Liver (tissue), 9 donors: ENCODE data around the gene DMD. TPM values are rescaled to one million over a fixed set of nuclear protein-coding genes. Genes with fewer than 3 reads are reported as not detected.

Experiments
- DNase-seq: peaks from one replicate; pipeline ENCODE4 v3.0.0-alpha.2; 2017; ENCODE audit warnings: low spot score
- H3K27ac ChIP-seq, 2 donors: one replicate each; pipeline ENCODE4 v1.7.0; 2013; ENCODE audit warnings: inconsistent platforms in 2 of 2, low read length in 2 of 2, control low read depth in 1 of 2, low read depth in 1 of 2, mild to moderate bottlenecking in 1 of 2
- H3K27me3 ChIP-seq, 4 donors: one replicate each; pipeline versions ENCODE4 v1.6.1 to v1.7.0; 2013; ENCODE audit warnings: low read length in 3 of 4, inconsistent platforms in 1 of 4, mild to moderate bottlenecking in 1 of 4, moderate library complexity in 1 of 4; ENCODE audit not compliant: control insufficient read depth in 4 of 4, insufficient read depth in 4 of 4
- H3K36me3 ChIP-seq, 4 donors: one replicate each; pipeline versions ENCODE4 v1.6.1 to v1.7.0; 2013; ENCODE audit warnings: low read length in 3 of 4, mild to moderate bottlenecking in 3 of 4, low read depth in 1 of 4, moderate library complexity in 1 of 4; ENCODE audit not compliant: control insufficient read depth in 4 of 4, insufficient read depth in 3 of 4
- H3K4me1 ChIP-seq, 4 donors: one replicate each; pipeline versions ENCODE4 v1.6.1 to v1.7.0; 2013; ENCODE audit warnings: low read length in 3 of 4, mild to moderate bottlenecking in 3 of 4, moderate library complexity in 1 of 4; ENCODE audit not compliant: control insufficient read depth in 4 of 4, insufficient read depth in 4 of 4
- H3K4me3 ChIP-seq, 3 donors: one replicate each; pipeline versions ENCODE4 v1.6.1 to v1.7.0; 2013; ENCODE audit warnings: low read length in 3 of 3, control low read depth in 1 of 3, low read depth in 1 of 3, mild to moderate bottlenecking in 1 of 3
- H3K9ac ChIP-seq, 2 donors: one replicate each; pipeline ENCODE4 v1.7.0; 2013; ENCODE audit warnings: low read length in 2 of 2, mild to moderate bottlenecking in 2 of 2, moderate library complexity in 2 of 2, control low read depth in 1 of 2, low read depth in 1 of 2
- H3K9me3 ChIP-seq, 4 donors: one replicate each; pipeline versions ENCODE4 v1.6.1 to v1.7.0; 2013; ENCODE audit warnings: low read length in 3 of 4; ENCODE audit not compliant: control insufficient read depth in 4 of 4
- ATF3 ChIP-seq: IDR thresholded peaks from 2 replicates; pipeline ENCODE4 v1.6.1; 2016; ENCODE audit warnings: antibody characterized with exemption
- CTCF ChIP-seq: fragments of 150-350 bp; IDR thresholded peaks from 2 replicates; pipeline ENCODE4 v1.5.1; 2017; ENCODE audit warnings: improper control_type of control experiment, low read depth, low read length; ENCODE audit not compliant: missing input control
- EGR1 ChIP-seq, 2 donors: IDR thresholded peaks; 2 replicates each; pipeline ENCODE4 v1.6.1; 2016 to 2018; ENCODE audit warnings: antibody characterized with exemption in 2 of 2, low read depth in 2 of 2
- FOXA1 ChIP-seq: IDR thresholded peaks from 2 replicates; pipeline ENCODE4 v1.6.1; 2016; ENCODE audit warnings: antibody characterized with exemption
- FOXA2 ChIP-seq: IDR thresholded peaks from 2 replicates; pipeline ENCODE4 v1.6.1; 2016; ENCODE audit warnings: antibody characterized with exemption
- GABPA ChIP-seq, 2 donors: IDR thresholded peaks in 1 of 2; conservative IDR thresholded peaks in 1 of 2; 2 replicates each; pipeline ENCODE4 v1.6.1; 2016; ENCODE audit warnings: antibody characterized with exemption in 2 of 2, mild to moderate bottlenecking in 1 of 2, moderate library complexity in 1 of 2
- HNF4A ChIP-seq, 2 donors: conservative IDR thresholded peaks; 2 replicates each; pipeline ENCODE4 v1.6.1; 2016; ENCODE audit warnings: antibody characterized with exemption in 2 of 2, mild to moderate bottlenecking in 2 of 2
- HNF4G ChIP-seq: IDR thresholded peaks from 2 replicates; pipeline ENCODE4 v1.6.1; 2016; ENCODE audit warnings: antibody characterized with exemption
- JUND ChIP-seq, 2 donors: IDR thresholded peaks; 2 replicates each; pipeline ENCODE4 v1.6.1; 2016; ENCODE audit warnings: antibody characterized with exemption in 2 of 2
- MAX ChIP-seq: IDR thresholded peaks from 2 replicates; pipeline ENCODE4 v1.6.1; 2016; ENCODE audit warnings: antibody characterized with exemption
- NR2F2 ChIP-seq: IDR thresholded peaks from 2 replicates; pipeline ENCODE4 v1.6.1; 2016; ENCODE audit warnings: antibody characterized with exemption
- RAD21 ChIP-seq, 2 donors: IDR thresholded peaks; 2 replicates each; pipeline ENCODE4 v1.6.1; 2016; ENCODE audit warnings: antibody characterized with exemption in 2 of 2, mild to moderate bottlenecking in 2 of 2
- RXRA ChIP-seq, 2 donors: IDR thresholded peaks; 2 replicates each; pipeline ENCODE4 v1.6.1; 2017 to 2018; ENCODE audit warnings: antibody characterized with exemption in 2 of 2, mild to moderate bottlenecking in 1 of 2
- SP1 ChIP-seq: IDR thresholded peaks from 2 replicates; pipeline ENCODE4 v1.6.1; 2018; ENCODE audit warnings: antibody characterized with exemption, mild to moderate bottlenecking
- TAF1 ChIP-seq: conservative IDR thresholded peaks from 2 replicates; pipeline ENCODE4 v1.6.1; 2016; ENCODE audit warnings: antibody characterized with exemption, mild to moderate bottlenecking
- YY1 ChIP-seq: IDR thresholded peaks from 2 replicates; pipeline ENCODE4 v1.6.1; 2016; ENCODE audit warnings: antibody characterized with exemption, mild to moderate bottlenecking
- ZBTB33 ChIP-seq: IDR thresholded peaks from 2 replicates; pipeline ENCODE4 v1.6.1; 2016; ENCODE audit warnings: antibody characterized with exemption
- WGBS: extraction: QIAGEN DNeasy Blood & Tissue Kit; methylation state at CpG from one replicate; pipeline ENCODE4 v1.1.7; 2013; 5-methylcytosine and 5-hydroxymethylcytosine counted together
- polyA plus RNA-seq, 2 donors: library from polyadenylated mRNA; stranded (reverse) in 1 of 2; unstranded in 1 of 2; fragments of 200-250 nt in 1 of 2; fragments of >200 nt in 1 of 2; fragmentation: Nextera tagmentation in 1 of 2; extraction: Ambion mirVana in 1 of 2; gene quantifications; one replicate each; pipeline versions ENCODE4 v1.2.1 to v1.2.3, GENCODE V29; 2013 to 2015
- total RNA-seq, 2 donors: library from RNA; depleted of rRNA; stranded (reverse); fragments of >200 nt; gene quantifications; one replicate each; pipeline ENCODE4 v1.2.3, GENCODE V29; 2014
- donor health status: healthy.
- donor health status: healthy.
- donor health status: healthy.
- donor health status: healthy.
- donor health status: healthy.

DMD gene
- total and polyA plus RNA-seq, 4 donors = 14.6 to 61.9 (median 23.9) TPM

GRCh38 chrX:31543634-31544033, 1667.7 kb downstream of the DMD start:
- 62% methylated on average over 3 of the region's 3 CpGs for WGBS
- Histone ChIP-seq H3K4me1 (no peaks in the 10 kb centered on the region), H3K9ac (no peak overlapping the region), H3K36me3 (no peaks in the 10 kb centered on the region), H3K9me3 (no peaks in the 10 kb centered on the region), H3K4me3 (no peak overlapping the region), H3K27me3 (no peaks in the 10 kb centered on the region), H3K27ac (no peak overlapping the region)
- TF ChIP-seq FOXA2 (no peak), EGR1 (IDR thresholded peaks at IDR 0.05; ENCODE audit: low read depth in 2 of 2) (no peak), TAF1 (no peak), CTCF (no peak), JUND (IDR thresholded peaks at IDR 0.05) (no peak), MAX (no peak), SP1 (no peak), YY1 (no peak), ATF3 (no peak), NR2F2 (no peak), ZBTB33 (no peak), GABPA (IDR thresholded peaks at IDR 0.05 in 1 of 2, conservative IDR thresholded peaks at IDR 0.05 in 1 of 2) (no peak)
- DNase-seq = no peak

GRCh38 chrX:31542566-31542965, 1668.8 kb downstream of the DMD start:
- WGBS = 95% methylated on average over 2 of the region's 2 CpGs
- H3K4me1 ChIP-seq = no peaks in the 10 kb centered on the region
- H3K9me3 ChIP-seq = no peaks in the 10 kb centered on the region
- no peaks in the 10 kb centered on the region for H3K36me3 ChIP-seq
- no peaks in the 10 kb centered on the region for H3K27me3 ChIP-seq
- no peak for DNase-seq
- no peak overlapping the region for H3K9ac ChIP-seq
- no peak overlapping the region for H3K4me3 ChIP-seq
- H3K27ac ChIP-seq = no peak overlapping the region
- TF ChIP-seq RAD21 (IDR thresholded peaks at IDR 0.05) (no peak), RXRA (IDR thresholded peaks at IDR 0.05) (no peak)

- 82% methylated on average over 2 of the region's 2 CpGs for WGBS
- Histone ChIP-seq H3K36me3 (no peaks in the 10 kb centered on the region), H3K4me3 (no peak overlapping the region), H3K4me1 (no peaks in the 10 kb centered on the region), H3K27ac (no peak overlapping the region), H3K9ac (no peak overlapping the region), H3K9me3 (no peaks in the 10 kb centered on the region), H3K27me3 (no peaks in the 10 kb centered on the region)
- no peak for DNase-seq
- TF ChIP-seq EGR1 (IDR thresholded peaks at IDR 0.05; ENCODE audit: low read depth in 2 of 2) (no peak), SP1 (no peak), FOXA1 (no peak), CTCF (no peak), GABPA (IDR thresholded peaks at IDR 0.05 in 1 of 2, conservative IDR thresholded peaks at IDR 0.05 in 1 of 2) (no peak), HNF4A (conservative IDR thresholded peaks at IDR 0.05) (no peak), RAD21 (IDR thresholded peaks at IDR 0.05) (no peak), YY1 (no peak), RXRA (IDR thresholded peaks at IDR 0.05) (no peak), JUND (IDR thresholded peaks at IDR 0.05) (no peak), HNF4G (no peak), ATF3 (no peak), MAX (no peak), FOXA2 (no peak), TAF1 (no peak), NR2F2 (no peak), ZBTB33 (no peak)
These were observed 1671.0 kb downstream of the DMD start for GRCh38 chrX:31540313-31540712.
